Pons (tissue), 1 donor: Measurements from ENCODE around the gene TRMT1.

ENCODE experiments used
- DNase-seq: peaks from one replicate; pipeline ENCODE4 v3.0.0-alpha.2; 2016; ENCODE audit warnings: low spot score

TRMT1 gene

GRCh38 chr19:13070425-13071140 lies 46.0 kb downstream of the TRMT1 start:
- DNase-seq = peak; percentile 28

- DNase-seq = peak; percentile 32
Measured at GRCh38 chr19:13069415-13070359, 46.9 kb downstream of the TRMT1 start.

DNA sequence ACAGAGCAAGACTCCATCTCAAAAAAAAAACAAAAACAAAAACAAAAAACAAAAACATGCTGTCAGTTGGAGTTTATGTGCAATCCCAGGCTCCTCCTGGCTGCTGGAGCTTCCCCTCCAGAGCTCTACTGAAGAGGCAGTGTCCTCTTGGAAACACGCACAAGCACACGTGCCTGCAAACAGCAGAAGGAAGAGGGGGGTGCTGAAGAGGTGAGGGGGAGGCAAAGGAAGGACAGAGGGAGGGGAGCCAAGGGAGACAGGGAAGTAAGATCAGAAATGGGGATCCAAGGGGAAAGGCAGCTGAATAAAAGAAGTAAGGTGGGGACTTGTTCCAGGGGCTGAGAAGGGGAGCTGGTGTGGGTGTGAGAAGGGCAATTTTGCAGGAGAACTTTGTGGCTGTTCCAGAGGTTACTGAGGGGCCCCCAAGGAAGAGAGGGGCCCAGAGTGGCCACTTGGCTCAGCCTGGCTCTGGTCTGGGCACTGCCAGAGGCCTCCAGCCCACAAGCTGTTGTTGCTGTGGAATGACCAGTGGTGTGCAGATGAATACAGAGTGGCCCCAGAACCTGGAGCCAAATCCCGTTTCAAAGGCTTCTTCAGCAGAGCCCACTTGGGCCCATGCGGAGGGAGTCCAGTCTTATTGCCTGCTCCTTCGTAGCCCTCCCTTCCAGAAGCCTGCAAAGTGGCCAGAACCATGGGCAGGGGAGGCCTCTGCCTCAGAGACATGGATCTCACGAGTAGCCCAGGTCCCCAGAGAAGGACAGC lies 48.3 kb downstream of the TRMT1 start:
- peak; percentile 82 for DNase-seq

- no peak for DNase-seq
Measured at GRCh38 chr19:13066933-13067807, 49.4 kb downstream of the TRMT1 start.

DNA sequence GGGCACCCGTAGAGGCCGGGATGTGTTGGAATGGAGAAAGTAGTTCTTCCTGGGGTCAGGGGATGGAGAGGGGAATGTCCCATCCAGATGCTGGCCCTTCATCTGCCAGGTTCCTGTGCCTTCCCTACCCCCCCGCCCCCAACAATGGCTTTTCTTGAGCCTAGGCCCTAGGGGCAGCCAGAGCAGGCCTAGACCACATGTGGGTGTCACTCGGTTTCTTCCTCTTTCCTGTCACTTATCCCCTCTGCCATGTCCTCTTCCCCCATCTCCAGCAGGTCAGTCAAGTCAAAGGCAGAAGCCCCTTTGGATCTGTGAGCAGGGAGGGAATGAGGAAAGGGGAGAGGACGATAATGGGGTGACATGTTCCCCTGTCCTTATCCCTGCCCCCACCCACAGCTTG lies 50.3 kb downstream of the TRMT1 start:
- no peak for DNase-seq

- peak; percentile 45 for DNase-seq
Measured at GRCh38 chr19:13064092-13064489, 52.4 kb downstream of the TRMT1 start.

DNA sequence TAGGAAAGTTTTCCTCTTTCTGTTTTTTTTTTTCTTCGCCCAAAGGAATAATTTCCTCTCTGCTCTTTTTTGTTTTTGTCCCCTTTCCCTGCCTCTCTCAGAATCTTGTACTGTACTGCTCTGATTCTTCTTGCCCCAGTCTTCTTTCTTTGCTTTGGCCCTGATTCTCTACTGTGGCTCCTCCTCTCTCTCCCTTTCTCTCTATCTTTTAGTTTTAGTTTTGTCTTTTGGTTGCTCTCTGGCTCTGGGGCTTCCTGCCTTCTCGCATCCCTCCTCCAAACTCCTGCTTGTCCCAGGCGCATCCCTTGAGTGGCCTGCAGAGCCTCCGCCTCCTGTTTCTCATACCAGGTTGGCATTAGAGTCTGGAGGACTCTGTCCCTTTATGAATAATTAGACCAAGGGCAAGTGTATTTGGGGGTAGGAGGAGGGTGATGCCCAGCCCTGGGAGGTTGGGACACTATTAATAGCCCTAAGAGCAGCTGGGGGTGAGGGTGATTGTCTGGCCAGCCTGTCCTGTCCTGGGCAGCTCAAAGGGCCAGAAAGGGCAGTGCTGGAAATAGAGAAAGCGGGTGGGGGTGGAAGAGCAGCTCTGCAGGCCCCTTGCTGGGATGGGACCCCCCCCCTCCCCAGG lies 53.0 kb downstream of the TRMT1 start:
- peak; percentile 55 for DNase-seq

DNA sequence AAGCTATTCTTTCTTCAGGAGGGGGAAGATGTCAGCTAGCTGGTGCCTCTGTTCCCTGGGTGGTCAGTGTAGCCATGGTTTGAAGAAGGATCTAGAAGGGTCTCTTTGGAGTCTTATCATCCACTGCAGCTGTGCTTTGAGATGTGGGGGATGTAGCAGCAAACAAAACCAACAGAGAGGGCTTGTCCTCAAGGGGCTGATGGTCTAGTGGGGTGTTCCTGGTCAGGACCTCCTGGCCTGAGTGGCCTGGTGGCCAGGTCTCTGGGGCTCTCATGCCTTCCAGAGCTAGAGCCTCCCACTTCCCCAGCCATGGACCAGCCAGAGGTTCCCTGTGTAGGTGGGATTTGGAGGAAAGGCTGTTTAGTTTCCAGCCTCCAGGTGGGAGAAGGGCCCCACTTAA lies 54.2 kb downstream of the TRMT1 start:
- no peak for DNase-seq

GRCh38 chr19:13060964-13061927 lies 55.3 kb downstream of the TRMT1 start:
- peak; percentile 88 for DNase-seq

GRCh38 chr19:13060233-13060963 lies 56.1 kb downstream of the TRMT1 start:
- peak; percentile 75 for DNase-seq

GRCh38 chr19:13058951-13059660 lies 57.4 kb downstream of the TRMT1 start:
- DNase-seq = no peak

DNA sequence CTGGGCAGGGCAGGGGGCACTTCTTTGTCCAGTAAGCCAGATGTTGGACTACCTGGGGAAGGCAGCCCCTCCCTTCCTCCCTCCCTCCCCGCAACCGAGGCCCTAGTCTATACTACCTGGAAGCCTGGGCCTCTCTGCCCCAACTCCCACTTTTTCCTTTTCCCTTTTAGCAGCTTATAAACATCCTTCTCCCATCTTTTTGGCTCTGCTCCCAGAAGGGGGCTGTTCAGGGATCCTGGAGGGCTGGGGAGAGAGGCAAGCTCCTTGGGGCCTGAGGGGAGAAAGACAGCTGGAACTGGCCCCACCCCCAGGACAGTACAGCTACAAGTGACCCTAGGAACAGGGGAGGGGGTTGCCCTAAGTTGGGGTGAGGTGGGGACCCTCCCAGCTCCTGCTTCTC lies 58.8 kb downstream of the TRMT1 start:
- no peak for DNase-seq

GRCh38 chr19:13057147-13057572 lies 59.4 kb downstream of the TRMT1 start:
- no peak for DNase-seq

- DNase-seq = no peak
Measured at GRCh38 chr19:13056052-13056660, 60.4 kb downstream of the TRMT1 start.

GRCh38 chr19:13055213-13056051 lies 61.1 kb downstream of the TRMT1 start:
- DNase-seq = no peak
